Natural killer cell treated with Interleukin-12 subunit alpha and Interleukin-12 subunit beta and Interleukin-15 and Interleukin-18, amount 100 ng/mL, for 72 hours (primary cell): Measurements from ENCODE around the gene MFSD11. TPM values are rescaled to one million over a fixed set of nuclear protein-coding genes. Genes with fewer than 3 reads are reported as not detected.
"Not testable (repeated sequence)": the region's sequence is repeated elsewhere in the genome, so short reads cannot be mapped to it uniquely, and the experiment has no call there.

ENCODE experiments used
- ATAC-seq, 2 donors: fragments of 150-1000 bp; cut with Tn5 transposase in 1 of 2; sonication (Bioruptor Pico), chemical (Tn5 transposase) in 1 of 2; 2 replicates each; pipeline ENCODE4 v1.10.0; 2021
- DNase-seq: peaks from one replicate; pipeline ENCODE4 v3.0.0; 2022; ENCODE audit warnings: low spot score
- H3K27ac Mint-ChIP-seq, 2 donors: 1 replicate in 1 of 2; 2 replicates in 1 of 2; pipeline ENCODE4 v1.8.0; 2022; ENCODE audit warnings: mixed read lengths in 2 of 2, mild to moderate bottlenecking in 1 of 2, moderate library complexity in 1 of 2
- H3K27me3 Mint-ChIP-seq, 2 donors: 1 replicate in 1 of 2; 2 replicates in 1 of 2; pipeline ENCODE4 v1.8.0; 2022; ENCODE audit warnings: mixed read lengths in 2 of 2
- H3K36me3 Mint-ChIP-seq: one replicate; pipeline ENCODE4 v1.8.0; 2022; ENCODE audit warnings: mixed read lengths
- H3K4me1 Mint-ChIP-seq, 2 donors: 1 replicate in 1 of 2; 2 replicates in 1 of 2; pipeline ENCODE4 v1.8.0; 2022; ENCODE audit warnings: low read depth in 2 of 2, mixed read lengths in 2 of 2, mild to moderate bottlenecking in 1 of 2
- H3K4me3 Mint-ChIP-seq: one replicate; pipeline ENCODE4 v1.8.0; 2022; ENCODE audit warnings: mixed read lengths
- H3K9me3 Mint-ChIP-seq: 2 replicates; pipeline ENCODE4 v1.8.0; 2022; ENCODE audit warnings: mixed read lengths
- total RNA-seq, 2 donors: library from RNA; stranded (reverse); gene quantifications; one replicate each; pipeline ENCODE4 v1.2.3, GENCODE V29; 2022

The MFSD11 gene
- total RNA-seq, 2 donors from 2014 or later = 18.1 to 25.5 TPM

DNA sequence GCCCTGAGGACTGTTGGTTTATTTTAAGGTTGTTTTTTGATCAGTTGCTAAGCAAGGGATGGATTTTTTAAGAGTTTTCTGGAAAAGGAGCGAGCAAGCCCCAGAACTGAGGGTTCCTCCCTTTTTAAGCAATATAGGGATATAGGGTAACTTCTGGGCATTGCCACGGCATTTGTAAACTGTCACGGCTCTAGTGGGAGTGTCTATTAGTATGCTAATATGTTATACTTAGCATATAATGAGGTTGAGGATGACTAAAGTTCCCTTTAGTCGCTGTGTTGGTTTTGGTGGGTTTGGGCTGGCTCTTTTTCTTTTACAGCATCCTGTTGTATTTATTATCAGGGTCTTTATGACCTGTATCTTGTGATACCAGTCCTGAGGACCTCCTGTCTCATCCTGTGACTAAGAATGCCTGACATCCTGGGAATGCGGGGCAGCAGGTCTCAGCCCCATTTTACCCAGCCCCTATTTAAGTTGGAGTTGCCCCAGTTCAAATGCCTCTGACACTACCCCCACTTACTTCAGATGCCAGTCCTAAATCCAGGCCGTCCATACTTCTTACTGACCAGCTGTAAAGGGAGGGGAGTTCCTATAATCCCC lies 59.4 kb downstream of the MFSD11 start:
- Mint-ChIP-seq H3K4me1 (peaks cover 0 to 2% of the 10 kb centered on the region in 2 donors), H3K27ac (peak overlapping the region in 1 of 2 donors; percentile 41), H3K4me3 (no peak overlapping the region), H3K36me3 (no peaks in the 10 kb centered on the region), H3K27me3 (no peaks in the 10 kb centered on the region), H3K9me3 (no peaks in the 10 kb centered on the region)
- ATAC-seq = no peak
- DNase-seq = no peak

DNA sequence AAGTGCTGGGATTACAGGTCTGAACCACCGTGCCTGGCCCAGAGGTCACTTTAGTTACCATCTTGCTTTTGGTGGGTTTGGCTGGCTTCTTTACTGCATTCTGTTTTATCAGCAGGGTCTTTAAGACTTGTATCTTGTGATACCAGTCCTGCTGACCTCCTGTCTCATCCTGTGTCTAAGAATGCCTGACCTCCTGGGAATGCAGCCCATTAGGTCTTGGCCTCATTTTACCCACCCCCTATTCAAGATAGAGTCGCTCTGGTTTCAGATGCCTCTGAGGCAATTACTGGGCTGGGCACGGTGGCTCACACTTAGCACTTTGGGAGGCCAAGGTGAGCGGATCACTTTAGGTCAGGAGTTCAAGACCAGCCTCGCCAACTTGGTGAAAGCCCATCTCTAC lies 63.8 kb downstream of the MFSD11 start:
- Mint-ChIP-seq H3K36me3 (no peaks in the 10 kb centered on the region), H3K4me1 (no peaks in the 10 kb centered on the region), H3K27ac (no peak overlapping the region), H3K9me3 (no peaks in the 10 kb centered on the region), H3K4me3 (no peak overlapping the region), H3K27me3 (no peaks in the 10 kb centered on the region)
- no peak for DNase-seq
- ATAC-seq = no peak

DNA sequence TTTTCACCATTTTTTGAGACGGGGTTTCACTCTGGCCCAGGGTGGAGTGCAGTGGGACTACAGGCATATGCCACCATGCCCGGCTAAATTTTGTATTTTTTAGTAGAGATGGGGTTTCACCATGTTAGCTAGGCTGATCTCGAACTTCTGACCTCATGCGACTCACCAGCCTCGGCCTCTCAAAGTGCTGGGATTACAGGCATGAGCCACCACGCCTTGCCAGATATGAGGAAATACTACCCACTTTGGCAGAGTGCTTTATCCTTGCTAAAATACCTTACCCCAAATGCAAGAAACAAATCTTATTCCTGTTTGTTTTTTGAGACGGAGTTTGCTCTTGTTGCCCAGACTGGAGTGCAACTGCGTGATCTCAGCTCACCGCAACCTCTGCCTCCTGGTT lies 67.4 kb downstream of the MFSD11 start:
- H3K27ac Mint-ChIP-seq = no peak overlapping the region
- H3K36me3 Mint-ChIP-seq = no peaks in the 10 kb centered on the region
- H3K4me3 Mint-ChIP-seq = no peak overlapping the region
- ATAC-seq = no peak
- no peak for DNase-seq
- no peaks in the 10 kb centered on the region for H3K4me1 Mint-ChIP-seq
- no peaks in the 10 kb centered on the region for H3K9me3 Mint-ChIP-seq
- no peaks in the 10 kb centered on the region for H3K27me3 Mint-ChIP-seq

DNA sequence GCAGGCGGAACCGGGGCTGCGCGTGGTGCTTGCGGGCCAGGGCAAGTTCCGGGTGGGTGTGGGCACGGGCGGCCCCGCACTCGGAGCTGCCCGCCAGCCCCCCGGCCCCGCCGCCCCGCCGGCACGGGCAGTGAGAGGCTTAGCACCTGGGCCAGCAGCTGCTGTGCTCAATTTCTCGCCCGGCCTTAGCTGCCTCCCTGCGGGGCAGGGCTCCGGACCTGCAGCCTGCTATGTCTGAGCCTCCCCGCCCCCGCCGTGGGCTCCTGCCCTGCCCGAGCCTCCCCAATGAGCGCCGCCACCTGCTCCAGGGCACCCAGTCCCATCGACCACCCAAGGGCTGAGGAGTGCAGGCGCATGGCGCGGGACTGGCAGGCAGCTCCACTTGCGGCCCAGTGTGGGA lies 68.2 kb downstream of the MFSD11 start:
- DNase-seq, H3K4me3 Mint-ChIP-seq, H3K9me3 Mint-ChIP-seq, H3K27ac Mint-ChIP-seq, H3K27me3 Mint-ChIP-seq, H3K36me3 Mint-ChIP-seq, H3K4me1 Mint-ChIP-seq, ATAC-seq: not testable (repeated sequence)

DNA sequence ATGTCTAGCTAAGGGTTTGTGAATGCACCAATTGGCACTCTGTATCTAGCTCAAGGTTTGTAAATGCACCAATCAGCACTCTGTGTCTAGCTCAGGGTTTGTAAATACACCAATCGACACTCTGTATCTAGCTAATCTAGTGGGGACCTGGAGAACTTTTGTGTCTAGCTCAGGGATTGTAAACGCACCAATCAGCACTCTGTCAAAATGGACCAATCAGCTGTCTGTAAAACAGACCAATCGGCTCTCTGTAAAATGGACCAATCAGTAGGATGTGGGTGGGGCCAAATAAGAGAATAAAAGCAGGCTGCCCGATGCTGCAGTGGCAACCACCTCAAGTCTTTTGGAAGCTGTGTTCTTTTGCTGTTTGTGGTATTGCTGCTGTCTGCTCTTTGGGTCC lies 68.8 kb downstream of the MFSD11 start:
- not testable (repeated sequence) for H3K4me3 Mint-ChIP-seq, H3K27ac Mint-ChIP-seq, H3K36me3 Mint-ChIP-seq, H3K4me1 Mint-ChIP-seq, H3K27me3 Mint-ChIP-seq, DNase-seq, ATAC-seq, H3K9me3 Mint-ChIP-seq

DNA sequence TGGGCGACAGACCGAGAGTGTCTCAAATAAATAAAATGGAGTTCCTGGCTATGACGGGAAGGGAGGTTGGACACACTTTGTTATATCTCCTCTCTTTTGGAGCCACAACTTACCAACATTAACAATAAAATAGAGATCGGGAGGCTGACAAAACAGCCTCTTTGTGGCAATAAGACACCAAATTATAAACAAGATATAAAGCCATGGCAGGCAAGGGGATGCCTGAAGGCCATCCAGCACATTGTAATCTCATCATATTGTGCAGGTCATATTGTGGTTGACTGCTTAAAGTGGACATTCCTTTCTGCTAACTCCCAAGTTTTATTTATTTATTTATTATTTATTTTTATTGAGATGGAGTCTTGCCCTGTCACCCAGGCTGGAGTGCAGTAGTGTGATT lies 70.4 kb downstream of the MFSD11 start:
- Mint-ChIP-seq H3K4me3 (no peak overlapping the region), H3K4me1 (no peaks in the 10 kb centered on the region), H3K36me3 (no peaks in the 10 kb centered on the region), H3K9me3 (no peaks in the 10 kb centered on the region), H3K27ac (no peak overlapping the region), H3K27me3 (no peaks in the 10 kb centered on the region)
- no peak for DNase-seq
- no peak for ATAC-seq

DNA sequence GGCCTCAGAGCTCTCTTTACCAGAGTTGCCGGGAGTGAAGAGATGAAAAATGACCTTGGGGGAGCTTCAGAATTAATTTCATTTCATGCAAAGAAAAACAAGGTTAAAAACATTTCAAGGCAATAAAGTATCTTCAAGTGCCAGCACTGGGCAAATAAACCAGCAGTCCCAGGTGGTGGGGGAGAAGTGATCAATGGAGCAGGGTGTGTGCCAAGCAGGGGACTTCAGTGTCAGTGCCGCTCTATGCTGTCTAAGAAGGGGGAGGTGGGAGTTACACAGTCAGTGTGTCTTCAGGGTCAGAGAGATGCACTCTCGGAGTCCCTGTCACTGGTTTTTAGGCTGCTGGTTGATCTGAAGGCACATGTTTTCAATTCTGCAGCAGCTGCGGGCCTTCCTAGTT lies 73.0 kb downstream of the MFSD11 start:
- no peaks in the 10 kb centered on the region for H3K36me3 Mint-ChIP-seq
- no peak for ATAC-seq
- no peaks in the 10 kb centered on the region for H3K4me1 Mint-ChIP-seq
- no peaks in the 10 kb centered on the region for H3K27me3 Mint-ChIP-seq
- no peak overlapping the region for H3K4me3 Mint-ChIP-seq
- H3K9me3 Mint-ChIP-seq = no peaks in the 10 kb centered on the region
- no peak for DNase-seq
- H3K27ac Mint-ChIP-seq = no peak overlapping the region

DNA sequence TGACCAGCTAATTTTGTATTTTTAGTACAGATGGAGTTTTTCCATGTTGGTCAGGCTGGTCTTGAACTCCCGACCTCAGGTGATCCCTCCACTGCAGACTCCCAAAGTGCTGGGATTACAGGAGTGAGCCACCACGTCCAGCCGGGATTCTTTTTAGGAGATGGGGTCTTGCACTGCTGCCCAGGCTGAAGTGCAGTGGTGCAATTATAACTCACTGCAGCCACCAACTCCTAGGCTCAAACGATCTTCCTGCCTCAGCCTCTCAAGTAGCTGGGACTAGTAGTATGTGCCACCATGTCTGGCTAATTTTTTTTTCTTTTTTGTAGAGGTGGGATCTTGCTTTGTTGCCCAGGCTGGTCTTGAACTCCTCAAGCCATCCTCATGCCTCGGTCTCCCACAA lies 73.9 kb downstream of the MFSD11 start:
- ATAC-seq = no peak
- no peaks in the 10 kb centered on the region for H3K36me3 Mint-ChIP-seq
- peaks cover 0 to 5% of the 10 kb centered on the region in 2 donors for H3K27me3 Mint-ChIP-seq
- H3K4me1 Mint-ChIP-seq = peaks cover 5 to 6% of the 10 kb centered on the region in 2 donors
- DNase-seq = no peak
- no peaks in the 10 kb centered on the region for H3K9me3 Mint-ChIP-seq
- H3K4me3 Mint-ChIP-seq = no peak overlapping the region
- no peak overlapping the region for H3K27ac Mint-ChIP-seq

DNA sequence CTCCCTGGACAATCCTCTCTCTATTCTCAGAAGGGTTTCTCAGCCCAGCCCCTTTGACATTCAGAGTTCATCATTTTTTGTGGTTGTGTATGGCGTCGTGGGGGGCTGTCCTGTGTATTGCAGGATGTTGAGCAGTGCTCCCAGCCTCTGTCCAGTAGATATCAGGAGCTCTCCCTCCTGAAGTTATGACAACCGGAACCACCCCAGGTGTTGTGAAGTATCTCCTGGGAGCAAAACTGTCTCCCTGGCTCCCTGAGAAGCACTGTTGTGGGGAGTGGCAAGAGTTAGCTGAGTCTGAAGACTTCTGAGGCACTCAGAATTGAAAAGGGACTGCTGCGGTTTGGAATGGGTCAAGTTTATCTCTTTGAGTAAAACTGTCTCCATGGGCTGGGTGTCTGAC lies 74.3 kb downstream of the MFSD11 start:
- DNase-seq (no peak), ATAC-seq (no peak)
- no peaks in the 10 kb centered on the region for H3K36me3 Mint-ChIP-seq
- peaks cover 0 to 5% of the 10 kb centered on the region in 2 donors for H3K27me3 Mint-ChIP-seq
- H3K4me1 Mint-ChIP-seq = peaks cover 5 to 7% of the 10 kb centered on the region in 2 donors
- no peaks in the 10 kb centered on the region for H3K9me3 Mint-ChIP-seq
- no peak overlapping the region for H3K27ac Mint-ChIP-seq
- no peak overlapping the region for H3K4me3 Mint-ChIP-seq

DNA sequence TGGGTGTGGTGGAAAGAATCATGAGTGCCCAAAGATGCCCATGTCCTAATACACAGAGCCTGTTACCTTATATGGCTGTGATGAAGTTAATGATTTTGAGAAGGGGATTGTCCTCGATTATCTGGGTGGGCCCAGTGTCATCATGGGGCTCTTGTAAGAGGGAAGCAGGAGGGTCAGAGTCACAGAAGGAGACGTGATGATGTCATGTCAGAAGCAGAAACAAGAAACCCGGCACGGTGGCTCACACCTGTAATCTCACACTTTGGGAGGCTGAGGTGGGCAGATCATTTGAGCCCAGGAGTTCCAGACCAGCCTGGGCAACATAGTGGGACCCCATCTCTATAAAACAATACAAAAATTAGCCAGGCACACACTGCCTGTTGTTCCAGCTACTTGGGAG lies 75.0 kb downstream of the MFSD11 start:
- H3K9me3 Mint-ChIP-seq = no peaks in the 10 kb centered on the region

DNA sequence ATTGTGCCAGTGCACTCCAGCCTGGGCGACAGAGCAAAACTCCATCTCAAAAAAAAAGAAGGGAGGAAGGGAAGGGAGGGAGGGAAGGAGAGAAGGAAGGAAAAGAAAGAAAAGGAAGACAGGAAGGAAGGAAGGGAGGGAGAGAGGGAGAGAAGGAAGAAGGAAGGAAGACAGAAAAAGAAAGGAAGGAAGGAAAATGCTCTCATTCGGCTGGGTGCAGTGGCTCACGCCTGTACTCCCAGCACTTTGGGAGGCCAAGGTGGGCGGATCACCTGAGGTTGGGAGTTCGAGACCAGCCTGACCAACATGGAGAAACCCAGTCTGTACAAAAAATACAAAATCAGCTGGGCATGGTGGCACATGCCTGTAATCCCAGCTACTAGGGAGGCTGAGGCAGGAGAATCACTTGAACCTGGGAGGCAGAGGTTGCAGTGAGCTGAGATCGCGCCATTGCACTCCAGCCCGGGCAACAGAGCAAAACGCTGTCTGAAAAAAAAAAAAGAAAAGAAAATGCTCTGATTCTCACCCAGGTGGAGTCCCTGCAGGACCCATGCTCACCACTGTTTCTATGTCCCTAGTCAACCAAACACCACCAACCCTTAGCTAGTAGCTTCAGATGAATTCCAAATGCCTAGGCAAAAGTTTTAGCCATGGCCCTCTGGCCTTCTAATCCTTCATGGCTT lies 78.1 kb downstream of the MFSD11 start:
- not testable (repeated sequence) for H3K27me3 Mint-ChIP-seq, H3K36me3 Mint-ChIP-seq, H3K27ac Mint-ChIP-seq, H3K4me1 Mint-ChIP-seq, H3K4me3 Mint-ChIP-seq, H3K9me3 Mint-ChIP-seq, DNase-seq
- ATAC-seq = peak in 1 of 2 donors; percentile 20

More for the DNA sequence above, 75.0 kb downstream of the MFSD11 start:
- Mint-ChIP-seq H3K27me3 (peaks cover 0 to 5% of the 10 kb centered on the region in 2 donors), H3K4me1 (peaks cover 5 to 7% of the 10 kb centered on the region in 2 donors), H3K36me3 (no peaks in the 10 kb centered on the region), H3K27ac (no peak overlapping the region), H3K4me3 (no peak overlapping the region)
- no peak for ATAC-seq
- DNase-seq = no peak

DNA sequence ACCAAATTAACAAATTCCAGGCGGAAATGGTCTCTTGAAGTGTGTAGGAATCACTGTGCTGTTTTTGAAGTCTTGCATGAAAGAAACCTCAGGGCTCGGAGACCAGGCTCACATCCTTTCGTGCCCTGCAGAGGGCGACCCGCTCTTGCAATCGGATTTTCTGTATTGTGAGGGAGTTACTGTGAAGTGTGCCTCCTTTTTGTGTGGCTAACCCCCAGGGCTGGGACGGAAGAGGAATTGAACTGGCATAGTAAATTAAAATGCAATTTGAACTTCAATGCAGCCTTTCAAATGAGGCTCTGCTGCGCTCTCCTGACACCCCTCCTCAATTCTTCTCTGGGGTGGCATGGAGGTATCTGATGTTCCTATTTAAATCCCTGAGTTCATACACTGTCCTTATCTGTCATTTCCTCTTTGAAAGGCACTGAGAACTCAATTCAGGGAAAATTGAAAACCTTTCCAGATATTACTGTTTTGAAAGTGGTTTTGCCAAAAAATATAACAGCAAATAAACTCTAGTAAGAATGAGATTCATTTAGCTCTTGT lies 78.7 kb downstream of the MFSD11 start:
- no peak overlapping the region for H3K27ac Mint-ChIP-seq
- peaks cover 5 to 9% of the 10 kb centered on the region in 2 donors for H3K27me3 Mint-ChIP-seq
- no peak overlapping the region for H3K4me3 Mint-ChIP-seq
- H3K4me1 Mint-ChIP-seq = peaks cover 5 to 7% of the 10 kb centered on the region in 2 donors
- H3K9me3 Mint-ChIP-seq = no peaks in the 10 kb centered on the region
- DNase-seq = peak; percentile 58
- peak in 1 of 2 donors; percentile 69 for ATAC-seq
- H3K36me3 Mint-ChIP-seq = no peaks in the 10 kb centered on the region

DNA sequence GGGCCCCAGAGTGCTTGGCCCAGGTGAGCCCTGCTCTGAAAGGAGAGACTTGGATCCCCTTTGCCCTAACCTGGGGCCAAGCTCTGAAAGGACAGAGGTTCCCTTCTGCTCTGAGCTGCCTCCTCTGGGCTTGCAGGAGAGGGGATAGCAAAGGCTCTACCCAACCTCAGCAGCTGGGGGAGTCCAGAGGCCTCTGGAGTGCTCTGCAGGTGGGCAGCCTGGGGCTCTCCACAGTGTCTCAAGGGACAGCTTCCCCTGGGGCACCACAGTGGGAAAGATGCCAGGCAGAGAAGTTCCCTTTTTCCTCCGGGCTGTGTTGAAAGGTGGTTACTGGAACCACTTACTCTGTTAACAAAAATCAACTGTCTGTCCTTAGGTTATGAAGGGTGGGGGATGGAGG lies 82.1 kb downstream of the MFSD11 start:
- peak; percentile 37 for DNase-seq
- no peaks in the 10 kb centered on the region for H3K36me3 Mint-ChIP-seq
- no peak overlapping the region for H3K4me3 Mint-ChIP-seq
- peak in 1 of 2 donors; percentile 28 for ATAC-seq
- H3K4me1 Mint-ChIP-seq = peaks cover 7 to 8% of the 10 kb centered on the region in 2 donors
- H3K27ac Mint-ChIP-seq = no peak overlapping the region
- H3K9me3 Mint-ChIP-seq = no peaks in the 10 kb centered on the region
- H3K27me3 Mint-ChIP-seq = peaks cover 5 to 9% of the 10 kb centered on the region in 2 donors

DNA sequence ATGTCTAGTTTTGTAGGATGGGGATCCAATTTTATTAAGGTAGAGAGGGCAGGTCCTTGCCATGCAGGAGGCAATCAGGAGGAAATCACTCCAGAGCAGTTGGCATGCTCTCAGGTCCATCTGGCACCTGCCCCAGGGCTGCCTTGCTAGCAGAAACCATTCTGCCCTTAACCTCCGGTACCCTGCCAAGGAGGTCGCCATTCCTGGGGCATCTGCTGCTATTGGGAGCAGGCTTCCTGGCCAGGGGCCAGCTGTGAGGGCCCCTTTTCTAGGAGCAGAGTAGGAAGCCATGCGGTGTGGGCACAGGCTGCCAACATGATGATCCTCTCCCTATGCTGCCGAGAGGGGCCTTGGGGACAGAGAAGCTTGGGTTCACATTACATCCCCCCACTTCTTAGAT lies 82.6 kb downstream of the MFSD11 start:
- H3K9me3 Mint-ChIP-seq = no peaks in the 10 kb centered on the region
- H3K4me3 Mint-ChIP-seq = no peak overlapping the region
- H3K27me3 Mint-ChIP-seq = peaks cover 5 to 9% of the 10 kb centered on the region in 2 donors
- DNase-seq = peak; percentile 55
- no peak for ATAC-seq
- no peak overlapping the region for H3K27ac Mint-ChIP-seq
- H3K36me3 Mint-ChIP-seq = no peaks in the 10 kb centered on the region
- H3K4me1 Mint-ChIP-seq = peaks cover 7 to 8% of the 10 kb centered on the region in 2 donors
